HepG2 (cell line): ENCODE results near the gene CAMSAP1.

Experiments
- CBX2 ChIP-seq, 2 experiments: fragments of 200-600 bp in 1 of 2; sonication (generic); formaldehyde crosslinking in 1 of 2; IDR thresholded peaks; 2 replicates each; pipeline versions ENCODE4 v1.7.0 to v1.8.1; 2018 to 2022; ENCODE audit warnings: low read depth in 2 of 2, low read length in 1 of 2, mild to moderate bottlenecking in 1 of 2, missing genetic modification reagents in 1 of 2
- FOSL2 ChIP-seq: sonication (generic); formaldehyde crosslinking; IDR thresholded peaks from 2 replicates; pipeline ENCODE4 v1.4.0; 2020; ENCODE audit warnings: missing genetic modification reagents
- KLF16 ChIP-seq, 2 experiments: sonication (generic) in 1 of 2; formaldehyde crosslinking in 1 of 2; IDR thresholded peaks; 2 replicates each; pipeline versions ENCODE4 v1.6.1 to v1.8.0; 2016 to 2023; ENCODE audit warnings: missing genetic modification reagents in 2 of 2, missing compliant biosample characterization in 1 of 2
- MAZ ChIP-seq, 2 experiments: sonication (generic) in 1 of 2; formaldehyde crosslinking in 1 of 2; IDR thresholded peaks; 2 replicates each; pipeline versions ENCODE4 v1.5.0 to v1.6.1; 2012 to 2020; ENCODE audit warnings: low read depth in 2 of 2, mild to moderate bottlenecking in 2 of 2, borderline replicate concordance in 1 of 2, improper control_type of control experiment in 1 of 2, low read length in 1 of 2, missing genetic modification reagents in 1 of 2, moderate library complexity in 1 of 2
- SMC3 ChIP-seq: IDR thresholded peaks from 2 replicates; pipeline ENCODE4 v1.6.1; 2011; ENCODE audit warnings: low read length, improper control_type of control experiment
- ZC3H13 ChIP-seq: sonication (generic); formaldehyde crosslinking; IDR thresholded peaks from 2 replicates; pipeline ENCODE4 v1.8.1; 2023; ENCODE audit warnings: mild to moderate bottlenecking, missing genetic modification reagents, moderate library complexity
- ZNF629 ChIP-seq: sonication (generic); formaldehyde crosslinking; conservative IDR thresholded peaks from 2 replicates; pipeline ENCODE4 v1.5.0; 2020; ENCODE audit warnings: missing genetic modification reagents
- TF ChIP-seq, protein P1 (sequence below): sonication (generic); formaldehyde crosslinking; IDR thresholded peaks from 2 replicates; pipeline ENCODE4 v1.5.0; 2020; ENCODE audit warnings: mild to moderate bottlenecking, missing genetic modification reagents, moderate library complexity
- TF ChIP-seq, protein P2 (sequence below): sonication (generic); formaldehyde crosslinking; IDR thresholded peaks from 2 replicates; pipeline ENCODE4 v1.5.0; 2020; ENCODE audit warnings: missing genetic modification reagents
- TF ChIP-seq, protein P3 (sequence below): sonication (generic); formaldehyde crosslinking; IDR thresholded peaks from 2 replicates; pipeline ENCODE4 v1.4.0; 2020; ENCODE audit warnings: low read depth, missing genetic modification reagents

DNA sequence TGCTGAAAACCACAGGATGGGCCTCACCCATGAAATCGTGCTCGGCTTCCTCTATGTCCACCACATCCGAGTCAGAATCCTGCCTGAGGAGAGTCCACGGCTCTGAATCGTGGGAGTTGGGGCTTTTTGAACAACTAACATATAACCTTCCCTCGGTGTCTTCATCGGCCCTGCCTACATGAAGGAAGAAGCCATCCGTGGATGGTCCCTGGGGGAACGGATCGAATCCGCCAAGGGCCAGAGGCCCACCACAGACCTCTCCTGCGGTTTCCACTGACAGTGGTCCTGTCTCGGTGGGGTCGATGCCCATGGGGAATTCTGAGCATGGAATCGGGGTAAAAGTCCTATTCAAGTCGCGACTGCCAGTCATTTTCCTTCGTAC lies 85.0 kb downstream of the CAMSAP1 start:
- TF ChIP-seq ZC3H13 (CRISPR knock-in tag) (no peak), FOSL2 (CRISPR knock-in tag) (no peak), ZNF629 (CRISPR knock-in tag) (no peak), KLF16 (CRISPR knock-in tag; IDR thresholded peaks at IDR 0.05) (no peak), SMC3 (no peak), MAZ (IDR thresholded peaks at IDR 0.05; ENCODE audit: borderline replicate concordance, low read depth, low read length) (no peak), MAZ (CRISPR knock-in tag; IDR thresholded peaks at IDR 0.05; ENCODE audit: low read depth) (no peak), CBX2 (IDR thresholded peaks at IDR 0.05; ENCODE audit: low read depth, low read length) (no peak), CBX2 (CRISPR knock-in tag; IDR thresholded peaks at IDR 0.05; ENCODE audit: low read depth) (no peak)
- TF ChIP-seq, protein P1, sequence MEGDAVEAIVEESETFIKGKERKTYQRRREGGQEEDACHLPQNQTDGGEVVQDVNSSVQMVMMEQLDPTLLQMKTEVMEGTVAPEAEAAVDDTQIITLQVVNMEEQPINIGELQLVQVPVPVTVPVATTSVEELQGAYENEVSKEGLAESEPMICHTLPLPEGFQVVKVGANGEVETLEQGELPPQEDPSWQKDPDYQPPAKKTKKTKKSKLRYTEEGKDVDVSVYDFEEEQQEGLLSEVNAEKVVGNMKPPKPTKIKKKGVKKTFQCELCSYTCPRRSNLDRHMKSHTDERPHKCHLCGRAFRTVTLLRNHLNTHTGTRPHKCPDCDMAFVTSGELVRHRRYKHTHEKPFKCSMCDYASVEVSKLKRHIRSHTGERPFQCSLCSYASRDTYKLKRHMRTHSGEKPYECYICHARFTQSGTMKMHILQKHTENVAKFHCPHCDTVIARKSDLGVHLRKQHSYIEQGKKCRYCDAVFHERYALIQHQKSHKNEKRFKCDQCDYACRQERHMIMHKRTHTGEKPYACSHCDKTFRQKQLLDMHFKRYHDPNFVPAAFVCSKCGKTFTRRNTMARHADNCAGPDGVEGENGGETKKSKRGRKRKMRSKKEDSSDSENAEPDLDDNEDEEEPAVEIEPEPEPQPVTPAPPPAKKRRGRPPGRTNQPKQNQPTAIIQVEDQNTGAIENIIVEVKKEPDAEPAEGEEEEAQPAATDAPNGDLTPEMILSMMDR (CRISPR knock-in tag) = no peak
- TF ChIP-seq, protein P2, sequence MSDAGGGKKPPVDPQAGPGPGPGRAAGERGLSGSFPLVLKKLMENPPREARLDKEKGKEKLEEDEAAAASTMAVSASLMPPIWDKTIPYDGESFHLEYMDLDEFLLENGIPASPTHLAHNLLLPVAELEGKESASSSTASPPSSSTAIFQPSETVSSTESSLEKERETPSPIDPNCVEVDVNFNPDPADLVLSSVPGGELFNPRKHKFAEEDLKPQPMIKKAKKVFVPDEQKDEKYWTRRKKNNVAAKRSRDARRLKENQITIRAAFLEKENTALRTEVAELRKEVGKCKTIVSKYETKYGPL (CRISPR knock-in tag) = no peak
- TF ChIP-seq, protein P3, sequence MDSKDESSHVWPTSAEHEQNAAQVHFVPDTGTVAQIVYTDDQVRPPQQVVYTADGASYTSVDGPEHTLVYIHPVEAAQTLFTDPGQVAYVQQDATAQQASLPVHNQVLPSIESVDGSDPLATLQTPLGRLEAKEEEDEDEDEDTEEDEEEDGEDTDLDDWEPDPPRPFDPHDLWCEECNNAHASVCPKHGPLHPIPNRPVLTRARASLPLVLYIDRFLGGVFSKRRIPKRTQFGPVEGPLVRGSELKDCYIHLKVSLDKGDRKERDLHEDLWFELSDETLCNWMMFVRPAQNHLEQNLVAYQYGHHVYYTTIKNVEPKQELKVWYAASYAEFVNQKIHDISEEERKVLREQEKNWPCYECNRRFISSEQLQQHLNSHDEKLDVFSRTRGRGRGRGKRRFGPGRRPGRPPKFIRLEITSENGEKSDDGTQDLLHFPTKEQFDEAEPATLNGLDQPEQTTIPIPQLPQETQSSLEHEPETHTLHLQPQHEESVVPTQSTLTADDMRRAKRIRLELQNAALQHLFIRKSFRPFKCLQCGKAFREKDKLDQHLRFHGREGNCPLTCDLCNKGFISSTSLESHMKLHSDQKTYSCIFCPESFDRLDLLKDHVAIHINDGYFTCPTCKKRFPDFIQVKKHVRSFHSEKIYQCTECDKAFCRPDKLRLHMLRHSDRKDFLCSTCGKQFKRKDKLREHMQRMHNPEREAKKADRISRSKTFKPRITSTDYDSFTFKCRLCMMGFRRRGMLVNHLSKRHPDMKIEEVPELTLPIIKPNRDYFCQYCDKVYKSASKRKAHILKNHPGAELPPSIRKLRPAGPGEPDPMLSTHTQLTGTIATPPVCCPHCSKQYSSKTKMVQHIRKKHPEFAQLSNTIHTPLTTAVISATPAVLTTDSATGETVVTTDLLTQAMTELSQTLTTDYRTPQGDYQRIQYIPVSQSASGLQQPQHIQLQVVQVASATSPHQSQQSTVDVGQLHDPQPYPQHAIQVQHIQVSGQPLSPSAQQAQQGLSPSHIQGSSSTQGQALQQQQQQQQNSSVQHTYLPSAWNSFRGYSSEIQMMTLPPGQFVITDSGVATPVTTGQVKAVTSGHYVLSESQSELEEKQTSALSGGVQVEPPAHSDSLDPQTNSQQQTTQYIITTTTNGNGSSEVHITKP = no peak
